Suprapubic skin (tissue), 4 donors: ENCODE data around the gene HYAL2. TPM values are rescaled to one million over a fixed set of nuclear protein-coding genes. Genes with fewer than 3 reads are reported as not detected.

Experiments used
- DNase-seq, 2 donors: peaks; one replicate each; pipeline ENCODE4 v3.0.0-alpha.2; 2019; ENCODE audit warnings: low spot score in 2 of 2
- H3K27ac ChIP-seq: fragments of 200-600 bp; sonication (generic); one replicate; pipeline ENCODE4 v1.5.1; 2019
- H3K27me3 ChIP-seq: fragments of 200-600 bp; sonication (generic); one replicate; pipeline ENCODE4 v1.5.1; 2019
- H3K36me3 ChIP-seq: fragments of 200-600 bp; sonication (generic); one replicate; pipeline ENCODE4 v1.5.1; 2019
- H3K4me1 ChIP-seq: fragments of 200-600 bp; sonication (generic); one replicate; pipeline ENCODE4 v1.5.1; 2019
- H3K4me3 ChIP-seq: fragments of 200-600 bp; sonication (generic); one replicate; pipeline ENCODE4 v1.5.1; 2019; ENCODE audit warnings: mild to moderate bottlenecking
- H3K9me3 ChIP-seq: fragments of 200-600 bp; sonication (generic); one replicate; pipeline ENCODE4 v1.5.1; 2019
- CTCF ChIP-seq, 2 donors: fragments of 200-600 bp in 1 of 2; fragments of 450-650 bp in 1 of 2; sonication (generic) in 1 of 2; IDR thresholded peaks; one replicate each; pipeline ENCODE4 v1.5.1; 2016 to 2019; ENCODE audit warnings: antibody characterized with exemption in 2 of 2, mild to moderate bottlenecking in 1 of 2, moderate library complexity in 1 of 2
- EP300 ChIP-seq: sonication (generic); formaldehyde crosslinking; IDR thresholded peaks from one replicate; pipeline ENCODE4 v1.6.1; 2017; ENCODE audit warnings: antibody characterized with exemption
- POLR2A ChIP-seq, 2 donors: fragments of 450-650 bp; IDR thresholded peaks; one replicate each; pipeline ENCODE4 v1.6.1; 2017; ENCODE audit warnings: antibody characterized with exemption in 2 of 2, mild to moderate bottlenecking in 2 of 2, moderate library complexity in 2 of 2
- POLR2AphosphoS5 ChIP-seq, 3 donors: sonication (generic); formaldehyde crosslinking; IDR thresholded peaks; one replicate each; pipeline ENCODE4 v1.6.1; 2017; ENCODE audit warnings: antibody characterized with exemption in 3 of 3
- WGBS: methylation state at CpG from one replicate; pipeline ENCODE4 v1.1.5; 2018; 5-methylcytosine and 5-hydroxymethylcytosine counted together
- total RNA-seq, 4 donors: library from RNA; depleted of rRNA; stranded (reverse); fragments of >200 nt; gene quantifications; one replicate each; pipeline ENCODE4 v1.1.0, GENCODE V29; 2016

Gene HYAL2
- total RNA-seq, 4 donors from 2014 or later: 47.7 to 87.0 (median 80.3) TPM

GRCh38 chr3:50323092-50323600 is 601 bp upstream of the HYAL2 start:
- H3K27me3 ChIP-seq: no peaks in the 10 kb centered on the region
- H3K36me3 ChIP-seq: peaks cover 27% of the 10 kb centered on the region
- peaks cover 79% of the 10 kb centered on the region for H3K4me1 ChIP-seq
- no peak for DNase-seq
- H3K9me3 ChIP-seq: no peaks in the 10 kb centered on the region
- peak overlapping the region; percentile 93 for H3K4me3 ChIP-seq
- peak overlapping the region; percentile 96 for H3K27ac ChIP-seq
- TF ChIP-seq POLR2AphosphoS5 (IDR thresholded peaks at IDR 0.05) (no peak), POLR2A (IDR thresholded peaks at IDR 0.05) (no peak), EP300 (no peak), CTCF (IDR thresholded peaks at IDR 0.05) (no peak)
- 31% methylated on average over 4 of the region's 4 CpGs for WGBS

- 30% methylated on average over 2 of the region's 14 CpGs for WGBS
- H3K27me3 ChIP-seq: no peaks in the 10 kb centered on the region
- peaks cover 84% of the 10 kb centered on the region for H3K4me1 ChIP-seq
- H3K27ac ChIP-seq: peak overlapping the region; percentile 96
- no peaks in the 10 kb centered on the region for H3K9me3 ChIP-seq
- no peak for DNase-seq
- peak overlapping the region; percentile 93 for H3K4me3 ChIP-seq
- TF ChIP-seq CTCF (IDR thresholded peaks at IDR 0.05) (no peak), POLR2A (IDR thresholded peaks at IDR 0.05) (no peak), EP300 (no peak), POLR2AphosphoS5 (IDR thresholded peaks at IDR 0.05) (no peak)
- H3K36me3 ChIP-seq: peaks cover 31% of the 10 kb centered on the region
Measured at GRCh38 chr3:50322115-50322385, 495 bp downstream of the HYAL2 start.

- Histone ChIP-seq H3K27me3 (no peaks in the 10 kb centered on the region), H3K36me3 (peaks cover 31% of the 10 kb centered on the region), H3K27ac (peak overlapping the region; percentile 96), H3K4me1 (peaks cover 84% of the 10 kb centered on the region), H3K4me3 (peak overlapping the region; percentile 93), H3K9me3 (no peaks in the 10 kb centered on the region)
- peak; percentile 92 to 95 for DNase-seq
- TF ChIP-seq POLR2AphosphoS5 (IDR thresholded peaks at IDR 0.05): peak in 2 of 3 donors; percentile 13 to 83
- TF ChIP-seq EP300: no peak
- TF ChIP-seq POLR2A (IDR thresholded peaks at IDR 0.05): no peak
- peak in 1 of 2 donors; percentile 51 for TF ChIP-seq CTCF (IDR thresholded peaks at IDR 0.05)
- 10% methylated on average over 10 of the region's 59 CpGs for WGBS
Measured at GRCh38 chr3:50321336-50322114, 1.0 kb downstream of the HYAL2 start.

- 0% methylated on average over 6 of the region's 45 CpGs for WGBS
Measured at GRCh38 chr3:50320853-50321335, 1.7 kb downstream of the HYAL2 start.

More at GRCh38 chr3:50320853-50321335, 1.7 kb downstream of the HYAL2 start:
- no peaks in the 10 kb centered on the region for H3K9me3 ChIP-seq
- peaks cover 28% of the 10 kb centered on the region for H3K36me3 ChIP-seq
- no peaks in the 10 kb centered on the region for H3K27me3 ChIP-seq
- peaks cover 85% of the 10 kb centered on the region for H3K4me1 ChIP-seq
- peak overlapping the region; percentile 96 for H3K27ac ChIP-seq
- TF ChIP-seq POLR2A (IDR thresholded peaks at IDR 0.05): no peak
- TF ChIP-seq CTCF (IDR thresholded peaks at IDR 0.05): no peak
- TF ChIP-seq POLR2AphosphoS5 (IDR thresholded peaks at IDR 0.05): no peak
- no peak for TF ChIP-seq EP300
- DNase-seq: no peak
- peak overlapping the region; percentile 93 for H3K4me3 ChIP-seq
